ENCODE data around the gene ABHD14A.
"Not testable (repeated sequence)": the region's sequence is repeated elsewhere in the genome, so short reads cannot be mapped to it uniquely, and the experiment has no call there.

The ABHD14A gene

DNA sequence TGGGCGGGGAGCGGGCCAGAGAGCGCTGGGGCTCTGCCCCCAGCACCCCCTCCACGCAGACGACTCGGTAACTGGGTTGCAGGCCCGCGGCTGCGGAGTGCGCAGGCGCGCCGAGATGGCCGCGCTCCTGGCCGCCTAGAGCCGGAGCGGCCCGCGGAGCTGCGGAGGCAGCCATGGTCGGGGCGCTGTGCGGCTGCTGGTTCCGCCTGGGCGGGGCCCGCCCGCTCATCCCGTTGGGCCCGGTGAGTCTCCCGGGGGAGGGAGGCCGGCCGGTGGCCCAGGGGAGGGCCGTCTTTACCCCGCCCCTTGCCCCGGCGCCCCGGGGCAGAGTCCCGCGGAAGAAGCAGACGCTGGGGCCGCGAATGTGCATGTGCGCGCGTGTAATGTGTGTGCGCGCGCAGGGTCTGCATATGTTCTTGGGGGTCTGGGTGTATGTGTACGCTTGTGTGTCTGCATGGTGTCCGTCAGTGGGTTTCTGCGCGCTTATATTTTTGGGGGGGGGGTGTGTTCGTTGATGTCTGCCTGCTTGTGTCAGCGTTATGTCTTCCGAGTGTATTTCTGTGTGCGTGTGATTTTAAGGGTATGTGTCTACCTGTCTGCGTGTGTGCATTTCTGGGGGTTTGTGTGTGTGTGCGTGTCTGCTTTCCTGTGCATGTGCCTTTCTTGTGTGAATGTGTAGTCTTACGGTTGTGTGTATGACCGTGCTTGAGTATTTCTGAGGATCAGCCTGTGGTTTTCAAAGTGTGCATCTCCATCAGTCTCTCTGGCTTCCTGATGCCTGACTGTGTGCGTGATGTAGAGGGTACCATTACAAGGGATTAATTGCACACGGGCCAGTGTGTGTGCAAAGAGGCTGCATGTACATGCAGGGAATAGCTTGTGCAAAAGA, at the start of gene ABHD14A:
ABHD14A (plus strand) TSS at position 102 of the 889 bp plus-strand sequence; CDS start at position 174, 72 bp downstream.
- DNase-seq (ENCODE audit: low spot score), result peak; percentile 81

DNA sequence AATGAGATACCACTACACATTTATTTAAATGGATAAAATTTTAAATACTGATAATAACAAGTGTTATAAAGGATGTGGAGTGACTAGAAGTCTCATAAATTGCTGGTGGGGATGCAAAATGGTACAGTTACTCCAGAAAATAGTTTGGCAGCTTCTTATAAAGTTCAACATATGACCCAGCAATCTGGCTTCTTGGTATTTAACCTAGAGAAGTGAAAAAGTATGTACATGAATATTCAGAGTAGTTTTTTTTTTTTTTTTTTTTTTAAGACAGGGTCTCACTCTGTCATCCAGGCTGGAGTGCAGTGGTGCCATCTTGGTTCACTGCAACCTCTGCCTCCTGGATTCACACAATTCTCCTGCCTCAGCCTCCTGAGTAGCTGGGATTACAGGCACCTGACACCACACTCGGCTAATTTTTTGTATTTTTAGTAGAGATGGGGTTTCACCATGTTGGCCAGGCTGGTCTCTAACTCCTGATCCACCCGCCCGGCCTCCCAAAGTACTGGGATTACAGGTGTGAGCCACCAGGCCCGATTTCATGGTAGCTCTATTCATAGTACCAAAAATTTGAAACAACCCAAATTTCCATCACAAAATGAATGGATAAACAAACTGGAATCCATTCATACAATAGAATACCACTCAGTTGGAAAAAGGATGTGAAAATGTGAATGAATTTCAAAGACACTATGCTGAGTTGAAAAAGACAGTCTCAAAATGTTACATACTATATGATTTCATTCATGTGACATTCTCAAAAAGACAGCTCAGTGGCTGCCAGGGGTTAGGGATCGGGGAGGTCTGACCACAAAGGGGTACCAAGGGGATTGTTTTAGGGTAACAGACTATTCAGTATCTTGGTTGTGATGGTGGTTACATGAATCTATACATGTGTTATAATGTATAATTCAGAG, 47.5 kb upstream of the ABHD14A start:
- no peak for DNase-seq (ENCODE audit: low spot score)

DNA sequence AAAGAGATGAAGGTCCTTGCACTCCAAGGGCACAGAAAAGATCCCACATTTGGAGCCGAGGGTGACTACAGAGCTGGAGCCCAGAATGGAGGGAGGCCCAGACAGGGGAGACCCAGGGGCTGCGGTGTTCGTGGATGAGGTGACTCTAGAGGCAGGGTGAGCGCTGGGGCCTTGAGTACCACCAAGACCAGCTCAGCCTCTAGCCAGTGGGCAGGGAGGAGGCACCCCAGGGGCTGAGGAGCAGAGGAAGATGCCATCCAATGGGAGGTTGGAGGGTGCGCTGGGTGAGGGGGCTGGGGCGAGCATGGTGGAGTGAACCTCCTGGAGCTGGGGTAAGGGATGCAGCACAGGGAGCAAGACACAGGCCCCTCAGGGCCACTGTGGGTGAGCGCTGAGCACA, 46.4 kb upstream of the ABHD14A start:
- DNase-seq (ENCODE audit: low spot score), result no peak

DNA sequence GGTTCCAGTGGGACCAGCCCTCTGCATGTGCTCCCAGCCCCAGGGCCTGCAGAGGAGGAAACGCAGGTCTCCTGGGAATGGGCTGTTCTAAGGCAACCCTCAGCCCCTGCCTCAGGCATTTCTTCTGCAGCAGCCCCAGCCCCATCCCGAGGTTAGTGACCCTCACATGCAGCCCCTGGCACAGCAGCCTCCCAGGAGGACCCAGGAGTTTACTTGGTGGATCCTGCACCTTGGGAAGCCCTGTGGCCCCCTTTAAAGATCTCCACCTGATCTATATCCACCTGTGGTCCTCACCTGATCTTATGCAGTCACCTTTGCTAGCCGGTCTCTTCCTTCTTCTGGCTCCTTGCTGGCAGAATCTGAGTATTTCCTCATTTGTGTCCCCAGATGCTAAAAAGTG, 45.9 kb upstream of the ABHD14A start:
- DNase-seq (ENCODE audit: low spot score), result not testable (repeated sequence)

DNA sequence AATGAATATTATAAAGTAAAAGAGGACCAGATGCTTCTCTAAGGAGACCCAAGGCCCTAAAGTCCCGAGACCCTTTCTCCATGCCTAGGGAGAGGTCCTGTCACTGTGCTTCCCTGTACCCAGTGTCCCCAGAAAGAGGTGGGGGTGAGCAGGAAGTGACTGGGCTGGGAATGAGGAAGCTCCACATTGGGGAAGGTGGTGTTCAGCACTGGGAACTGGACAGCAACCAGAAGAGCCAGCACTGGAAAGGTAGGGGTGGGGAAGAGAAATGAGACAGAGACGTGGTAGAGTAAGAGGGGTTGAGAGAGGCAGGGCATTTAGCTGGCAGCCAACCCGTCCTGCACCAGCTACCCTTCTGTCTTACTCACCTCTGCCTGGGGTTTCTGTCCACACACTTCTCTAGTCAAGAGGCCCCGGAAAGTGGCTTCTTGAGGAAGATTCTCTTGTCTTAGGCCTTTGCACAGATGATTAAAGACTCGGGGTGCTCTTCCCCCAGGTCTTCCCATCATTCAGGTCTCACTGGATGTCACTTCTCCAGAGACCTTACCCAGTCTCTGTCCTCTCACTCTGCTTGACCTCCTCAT, 45.4 kb upstream of the ABHD14A start:
- DNase-seq (ENCODE audit: low spot score), result no peak

DNA sequence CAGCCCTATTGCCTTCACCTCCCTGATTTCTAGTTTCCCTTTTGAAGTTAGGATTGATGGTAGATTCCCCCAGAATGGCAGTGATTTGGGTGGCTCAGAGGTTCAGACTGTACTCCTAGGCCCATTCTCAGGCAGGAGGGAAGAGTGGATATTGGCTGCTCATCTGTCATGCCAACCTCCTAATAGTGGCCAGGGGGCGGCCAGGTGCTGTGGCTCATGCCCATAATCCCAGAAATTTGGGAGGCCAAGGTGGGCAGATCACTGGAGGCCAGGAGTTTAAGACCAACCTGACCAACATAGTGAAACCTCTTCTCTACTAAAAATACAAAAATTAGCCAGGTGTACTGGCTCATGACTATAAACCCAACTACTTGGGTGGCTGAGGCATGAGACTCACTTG, 44.4 kb upstream of the ABHD14A start:
- DNase-seq (ENCODE audit: low spot score), result no peak

DNA sequence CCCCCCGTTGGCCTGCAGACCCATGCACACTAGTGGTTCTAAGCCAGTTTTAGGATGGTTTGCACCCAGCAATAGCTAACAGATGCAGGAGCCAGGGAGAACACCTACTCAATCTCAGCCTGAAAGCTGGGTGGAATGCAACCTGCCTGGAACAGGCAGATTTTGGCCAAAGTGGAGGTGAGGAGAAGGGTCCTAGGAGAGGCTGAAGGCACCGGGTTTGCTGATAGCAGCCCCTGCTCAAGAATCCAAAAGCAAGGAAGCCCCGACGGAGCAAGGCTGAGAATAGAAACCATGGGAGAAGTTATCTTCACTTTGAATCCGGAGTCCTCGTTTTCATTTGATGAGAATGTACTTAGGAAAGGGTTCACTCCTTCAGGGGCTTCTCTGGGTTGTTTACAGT, 43.1 kb upstream of the ABHD14A start:
- no peak for DNase-seq (ENCODE audit: low spot score)

DNA sequence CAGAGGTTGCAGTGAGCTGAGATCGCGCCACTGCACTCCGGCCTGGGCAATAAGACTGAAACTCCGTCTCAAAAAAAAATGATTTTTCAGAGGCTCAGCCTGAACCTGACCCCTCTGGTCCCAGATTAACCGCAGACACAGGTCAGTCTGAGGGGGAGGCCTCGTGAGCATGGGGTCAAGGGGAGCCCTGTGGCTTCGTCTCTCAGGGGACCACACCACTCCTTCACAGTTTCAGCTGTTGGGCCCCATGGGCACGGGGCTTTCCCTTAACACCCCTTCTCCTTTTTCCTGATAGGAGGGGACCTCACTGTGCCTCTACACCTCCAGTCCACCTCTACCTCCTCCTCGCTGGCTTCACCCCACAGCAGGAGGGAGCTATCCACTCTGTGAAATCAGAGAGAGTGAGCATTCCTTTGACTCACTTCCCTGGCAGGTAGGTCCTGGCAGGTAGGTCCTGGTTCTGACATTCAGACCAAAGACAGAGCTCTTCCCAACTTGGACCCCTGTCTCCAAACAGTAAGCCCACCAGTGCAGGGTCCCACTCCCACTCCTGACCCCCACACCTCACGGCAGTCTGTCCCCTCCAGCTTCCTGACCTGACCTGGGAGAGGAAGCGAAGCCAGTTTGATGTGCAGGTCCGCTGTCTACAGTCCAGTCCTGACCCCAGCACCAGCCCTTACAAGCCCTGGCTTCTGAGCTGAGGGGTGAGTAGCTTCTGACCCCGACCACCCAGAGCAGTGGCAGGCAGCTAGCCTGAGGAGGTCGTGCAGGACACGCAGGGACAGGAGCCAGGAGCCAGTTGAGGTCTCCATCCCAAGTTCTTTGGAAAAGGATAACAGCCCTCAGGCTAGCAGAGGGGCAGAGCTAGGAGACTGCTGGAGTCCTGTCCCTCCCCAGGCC, 42.1 kb upstream of the ABHD14A start:
- DNase-seq (ENCODE audit: low spot score), result no peak

DNA sequence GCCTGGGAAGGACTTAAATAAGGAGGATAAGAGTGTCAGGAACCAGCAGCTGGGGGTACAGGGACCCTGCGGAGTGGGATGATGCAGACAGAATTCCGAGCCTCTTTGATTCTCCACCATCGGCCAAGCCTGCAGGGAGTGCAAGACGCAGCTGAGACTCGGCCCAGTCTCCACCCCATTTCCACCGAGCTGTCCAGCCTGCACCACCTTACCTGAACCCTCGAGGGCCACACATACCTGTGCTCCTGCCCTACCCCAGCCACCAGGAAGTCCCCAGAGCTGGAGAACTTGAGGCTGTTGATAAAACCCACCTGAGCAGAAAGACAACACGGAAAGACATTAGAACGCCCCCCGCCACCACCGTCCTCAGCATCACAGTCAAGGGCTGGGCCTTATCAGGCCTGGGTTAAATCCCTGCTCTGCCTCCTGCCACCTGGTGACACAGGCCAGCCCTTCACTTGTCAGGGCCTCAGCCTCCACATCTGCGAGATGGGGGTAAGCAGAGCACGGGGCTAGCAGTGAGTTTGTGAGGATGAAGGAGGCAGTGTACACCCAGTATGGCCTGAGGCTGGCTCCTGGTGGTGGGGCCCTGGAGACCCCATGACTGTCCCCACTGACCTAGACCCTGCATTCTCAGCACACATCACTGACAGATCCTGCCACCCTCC, 41.3 kb upstream of the ABHD14A start:
- DNase-seq (ENCODE audit: low spot score), result no peak

DNA sequence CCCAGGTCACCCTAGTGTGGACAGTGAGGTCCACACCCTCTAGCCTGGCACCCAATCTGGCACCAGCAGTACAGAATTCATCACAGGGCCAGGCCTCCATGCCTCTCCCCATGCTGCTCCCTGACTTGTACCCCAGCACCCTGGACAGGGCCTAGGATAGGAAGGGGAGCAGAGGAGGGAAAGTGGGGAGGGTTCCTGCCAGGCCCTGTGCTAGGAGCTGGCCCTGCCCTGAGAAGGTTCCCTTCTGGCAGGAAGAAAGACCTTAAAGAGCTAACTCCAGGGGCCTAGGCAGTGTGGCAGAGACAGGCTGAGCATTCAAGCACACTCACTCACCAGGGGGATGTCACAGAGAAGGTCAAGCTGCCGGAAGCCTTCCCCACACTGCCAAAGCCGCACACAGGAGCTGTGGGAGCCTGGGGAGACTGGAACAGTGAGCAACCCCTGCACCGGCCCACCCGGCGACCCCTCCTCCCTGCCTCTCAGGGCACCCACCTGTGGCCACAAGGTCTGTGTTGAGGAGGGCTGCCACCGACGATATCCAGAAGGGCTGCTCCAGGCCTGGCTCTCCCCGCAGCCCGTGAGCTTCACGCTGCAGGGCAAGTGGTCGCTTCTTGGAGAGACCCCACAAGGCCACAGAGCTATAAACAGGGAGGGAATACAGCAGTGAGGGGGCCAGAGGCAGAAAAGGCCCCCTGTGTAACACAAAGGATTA, 40.6 kb upstream of the ABHD14A start:
- no peak for DNase-seq (ENCODE audit: low spot score)

DNA sequence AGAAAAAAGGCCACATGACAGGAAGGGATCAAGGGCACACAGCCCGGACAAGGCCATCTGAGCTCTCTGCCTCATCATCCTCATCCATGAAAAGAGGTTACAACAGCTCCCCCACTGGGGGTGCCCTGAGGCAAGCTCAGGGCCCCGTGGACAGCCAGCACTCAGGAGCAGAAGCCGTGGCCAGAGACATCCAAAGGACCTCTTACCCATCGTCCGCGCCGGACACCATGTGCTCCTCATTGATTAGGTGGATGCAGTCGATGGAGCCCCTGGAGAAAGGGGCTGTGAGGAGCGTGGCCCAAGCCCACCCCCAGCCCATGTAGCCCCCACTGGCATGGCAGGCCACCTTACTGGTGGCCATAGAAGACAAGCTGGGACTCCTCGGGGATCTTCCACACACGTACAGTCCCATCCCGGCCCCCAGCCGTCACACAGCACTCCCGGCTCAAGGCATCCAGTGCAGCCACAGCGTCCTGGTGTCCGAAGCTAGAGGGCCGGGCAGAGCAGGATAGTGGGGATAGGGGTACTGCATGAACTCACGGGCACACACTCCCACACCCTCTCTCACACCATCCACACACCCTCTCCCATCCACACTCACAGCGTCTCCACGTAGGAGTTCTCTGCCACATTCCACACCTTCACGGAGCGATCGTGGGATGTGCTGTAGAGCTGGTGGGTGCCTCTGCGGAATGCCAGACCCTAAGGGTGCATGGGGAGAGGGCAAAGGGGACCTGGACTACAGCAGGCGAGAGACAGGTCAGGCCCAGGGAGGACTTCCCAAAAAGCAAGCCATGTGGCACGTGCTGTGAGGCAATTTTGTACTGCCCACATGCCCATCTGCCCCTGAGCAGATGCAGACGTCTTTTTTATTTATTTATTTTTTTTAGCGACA, 39.6 kb upstream of the ABHD14A start:
- no peak for DNase-seq (ENCODE audit: low spot score)

DNA sequence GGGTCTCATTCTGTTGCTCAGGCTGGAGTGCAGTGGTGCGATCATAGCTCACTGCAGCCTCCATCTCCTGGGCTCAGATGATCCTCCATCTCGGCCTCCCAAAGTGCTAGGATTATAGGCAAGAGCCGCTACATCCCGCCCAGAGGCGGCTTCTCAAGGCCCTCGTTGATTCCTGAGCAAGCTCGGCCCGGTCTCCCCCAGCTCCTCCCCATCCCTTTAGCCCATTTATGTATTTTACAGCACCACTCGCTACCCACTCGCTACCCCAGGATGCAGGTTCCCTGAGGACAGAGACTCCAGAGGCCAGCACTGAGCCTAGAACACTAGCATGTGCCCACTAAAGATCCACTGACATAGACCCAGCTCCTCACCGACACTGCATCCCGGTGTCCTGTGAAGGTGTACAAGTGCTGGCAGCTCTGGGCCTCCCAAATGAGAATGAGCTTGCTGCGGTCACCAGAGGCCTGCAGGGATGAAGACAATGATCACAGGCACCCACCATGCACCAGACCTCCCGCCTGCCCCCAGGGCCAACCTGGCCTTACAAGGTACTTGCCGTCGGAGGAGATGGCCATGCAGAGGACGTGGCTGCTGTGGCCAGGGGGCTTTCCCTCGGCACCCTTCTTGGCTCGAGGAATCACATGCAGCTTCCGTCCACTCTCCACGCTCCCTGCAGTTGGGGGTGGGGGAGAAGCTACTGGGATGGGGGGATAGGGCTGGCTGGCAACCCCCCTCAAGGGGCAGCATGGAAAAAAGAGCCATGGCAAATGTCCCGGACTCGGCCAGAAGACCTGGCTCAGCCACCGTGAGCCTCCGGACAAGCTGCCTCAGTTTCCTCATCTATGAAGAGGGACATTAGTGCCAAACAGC, 38.7 kb upstream of the ABHD14A start:
- no peak for DNase-seq (ENCODE audit: low spot score)

DNA sequence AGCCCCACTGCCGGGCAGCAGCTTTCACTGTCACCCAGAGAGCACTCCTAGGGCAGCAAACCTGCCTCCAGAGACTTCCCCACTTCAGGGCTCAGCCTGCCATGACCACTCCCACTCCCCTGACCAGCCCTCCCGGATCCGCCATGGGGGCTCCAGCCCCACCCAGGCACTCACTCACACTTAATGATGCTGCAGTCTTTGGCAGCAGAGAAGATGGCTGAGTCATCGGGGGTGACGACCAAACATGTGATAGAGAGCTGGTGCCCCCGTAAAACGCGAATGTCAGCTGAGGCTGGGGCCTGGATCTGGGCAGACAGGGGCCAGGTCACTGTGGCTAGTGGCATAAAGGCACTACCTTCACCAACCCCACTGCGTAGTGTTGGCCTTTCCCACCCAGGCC, 37.9 kb upstream of the ABHD14A start:
- DNase-seq (ENCODE audit: low spot score), result no peak

DNA sequence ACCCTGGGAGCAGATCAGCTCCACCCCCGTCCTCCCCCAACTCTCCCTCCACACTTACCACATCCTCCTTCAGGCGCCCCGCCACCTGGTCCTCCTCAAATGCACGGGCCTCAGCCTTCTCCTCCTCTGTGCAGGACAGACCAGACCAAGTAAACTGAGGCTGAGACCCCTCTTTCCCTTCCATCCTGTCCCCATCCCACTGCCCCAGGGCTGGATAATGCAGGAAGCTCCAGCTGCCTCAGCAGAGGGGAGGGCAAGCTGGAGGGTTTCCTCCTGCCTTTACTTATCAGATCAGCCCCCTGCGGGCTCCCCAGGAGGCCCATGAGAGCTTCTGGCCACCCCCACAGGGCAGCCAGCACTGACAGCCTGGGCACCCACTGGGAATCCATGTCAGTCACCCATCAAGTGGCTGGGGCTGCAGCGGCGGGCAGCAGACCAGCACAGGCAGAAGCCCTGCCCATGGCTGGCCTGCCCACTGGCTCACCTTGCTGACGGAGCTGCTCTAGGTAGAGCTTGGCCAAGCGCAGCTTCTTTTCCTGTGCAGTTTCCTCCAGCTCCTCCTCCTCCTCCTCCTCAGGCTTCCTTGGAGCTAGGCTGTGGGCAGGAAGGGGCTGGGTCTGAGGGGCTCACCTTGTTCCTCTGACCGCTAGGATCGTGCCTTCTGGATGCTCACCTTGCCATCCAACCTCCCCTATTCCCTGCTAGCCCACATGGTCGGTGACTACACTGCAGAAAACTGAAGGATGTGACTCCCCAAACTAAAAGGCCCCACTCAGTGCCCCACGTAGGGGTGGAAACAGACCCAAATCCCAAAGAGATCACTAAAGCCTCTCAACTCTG, 37.0 kb upstream of the ABHD14A start:
- DNase-seq (ENCODE audit: low spot score), result no peak

DNA sequence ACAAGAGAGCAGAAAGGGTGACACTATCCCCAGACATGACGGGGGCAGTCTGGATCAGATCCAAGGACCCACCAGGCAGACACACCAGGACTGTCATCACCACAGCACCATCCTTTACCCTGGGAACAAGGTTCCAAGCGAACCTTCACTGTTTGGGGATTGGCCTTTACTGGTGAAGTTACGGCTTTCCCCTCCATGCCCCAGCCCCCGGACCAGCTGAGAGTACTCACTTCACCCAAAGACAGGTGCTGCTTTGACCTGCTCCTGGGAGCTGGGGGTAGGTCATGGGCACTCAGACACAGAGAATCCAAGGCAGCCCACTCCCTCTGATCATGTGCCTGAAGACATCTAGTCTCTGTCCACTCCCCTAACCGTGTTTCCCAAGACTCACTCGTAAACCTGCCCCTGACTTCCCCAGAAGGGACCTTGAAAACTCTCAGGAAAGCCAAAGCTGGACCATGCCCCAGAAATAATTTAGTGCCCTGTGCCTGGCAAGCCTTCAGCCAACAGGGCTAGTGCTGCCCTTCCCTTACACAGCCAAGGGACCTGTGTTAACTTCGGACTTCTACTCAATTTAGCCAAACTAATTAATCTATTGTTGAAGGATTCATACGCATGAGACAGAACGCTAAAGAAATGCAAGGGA, 36.0 kb upstream of the ABHD14A start:
- no peak for DNase-seq (ENCODE audit: low spot score)

DNA sequence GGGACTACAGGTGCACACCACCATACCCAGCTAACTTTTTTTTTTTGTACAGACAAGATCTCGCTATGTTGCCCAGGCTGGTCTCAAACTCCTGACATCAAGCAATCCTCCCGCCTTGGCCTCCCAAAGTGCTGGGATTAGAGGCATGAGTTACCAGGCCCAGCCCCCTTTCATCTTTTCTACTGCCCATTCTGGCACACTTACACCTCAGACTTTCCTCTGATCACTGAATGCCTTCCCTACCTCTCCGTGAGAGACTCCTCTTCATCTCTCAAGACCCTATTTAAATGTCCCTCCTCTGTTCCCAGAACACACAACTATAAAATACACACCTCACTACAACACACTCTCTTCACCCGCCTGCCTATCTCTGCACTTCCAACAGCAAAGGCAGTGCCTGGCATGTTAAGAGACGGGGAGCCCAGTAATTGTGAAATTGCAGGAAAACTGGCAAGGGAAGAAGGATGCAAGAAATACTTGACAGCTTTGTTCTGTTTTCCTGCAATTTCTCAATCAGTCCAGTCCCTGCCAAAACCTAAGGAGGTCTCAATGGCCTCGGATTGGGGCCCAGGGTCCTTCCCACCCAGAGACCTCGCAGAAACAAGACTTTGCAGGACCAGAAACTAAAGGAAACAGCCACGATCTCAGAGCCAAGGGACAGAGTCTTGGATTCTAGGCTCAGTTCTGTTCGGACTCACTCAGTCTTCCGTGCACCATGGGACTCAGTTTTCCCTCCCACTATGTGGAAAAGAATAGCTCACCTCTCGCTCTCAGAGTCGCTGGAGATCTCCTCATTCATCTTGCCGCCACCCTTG, 34.0 kb upstream of the ABHD14A start:
- DNase-seq (ENCODE audit: low spot score), result no peak

All from ecto neural progenitor cell (in vitro differentiated cells).